GM18951 (cell line): ENCODE data around the gene MMP2.

Experiments
- POLR2A ChIP-seq: IDR thresholded peaks from 4 replicates; pipeline ENCODE4 v1.6.1; 2011; ENCODE audit warnings: mild to moderate bottlenecking; ENCODE audit not compliant: insufficient read length, insufficient read depth; ENCODE audit errors: extremely low read depth
- in situ Hi-C: fragments of 300-500 bp; cut with MboI; formaldehyde crosslinking; loops from one replicate; pipeline ENCODE4 v1.12.0; 2022; ENCODE audit warnings: low sequenced_read_pairs, mixed read lengths, inconsistent platforms; ENCODE audit not compliant: unreplicated experiment

MMP2 gene

DNA sequence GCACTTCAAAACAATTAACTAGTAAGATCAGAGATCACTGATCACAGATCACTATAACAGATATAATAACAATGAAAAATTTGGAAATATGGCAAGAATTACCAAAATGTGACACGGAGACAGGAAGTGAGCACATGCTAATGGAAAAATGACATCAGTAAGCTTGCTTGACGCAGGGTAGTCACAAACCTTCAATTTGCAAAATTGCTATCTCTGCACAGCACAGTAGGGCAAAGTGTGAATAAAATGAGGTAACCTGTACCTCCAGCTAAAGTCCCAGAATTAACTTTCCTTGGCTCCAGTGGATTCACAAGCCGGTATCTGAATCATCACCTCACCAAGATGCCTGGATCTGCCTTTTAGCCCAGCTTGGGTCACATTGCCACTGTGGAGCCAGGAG is 4.2 kb upstream of the MMP2 start:
- TF ChIP-seq POLR2A, result no peak
- in situ Hi-C loops, result no loop called here

DNA sequence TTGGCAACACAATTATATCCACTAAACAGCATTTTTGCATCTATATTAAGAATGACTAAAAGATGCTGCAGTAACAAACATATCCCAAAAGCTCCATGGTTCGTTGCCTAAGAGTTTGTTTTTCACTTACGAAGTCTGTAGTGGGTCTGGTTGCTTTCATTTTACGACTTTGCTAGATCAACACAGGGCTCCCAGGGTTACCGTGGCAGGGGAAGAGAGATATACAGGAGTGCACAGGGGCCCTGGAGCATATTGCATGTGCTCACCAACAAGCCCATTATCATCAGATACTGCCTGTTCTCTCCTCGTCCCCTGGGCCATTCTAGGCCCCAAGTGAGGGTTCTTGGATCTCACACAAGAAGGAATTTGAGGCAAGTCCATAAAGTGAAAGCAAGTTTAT is 3.1 kb upstream of the MMP2 start:
- in situ Hi-C loops, result no loop called here
- no peak for TF ChIP-seq POLR2A

DNA sequence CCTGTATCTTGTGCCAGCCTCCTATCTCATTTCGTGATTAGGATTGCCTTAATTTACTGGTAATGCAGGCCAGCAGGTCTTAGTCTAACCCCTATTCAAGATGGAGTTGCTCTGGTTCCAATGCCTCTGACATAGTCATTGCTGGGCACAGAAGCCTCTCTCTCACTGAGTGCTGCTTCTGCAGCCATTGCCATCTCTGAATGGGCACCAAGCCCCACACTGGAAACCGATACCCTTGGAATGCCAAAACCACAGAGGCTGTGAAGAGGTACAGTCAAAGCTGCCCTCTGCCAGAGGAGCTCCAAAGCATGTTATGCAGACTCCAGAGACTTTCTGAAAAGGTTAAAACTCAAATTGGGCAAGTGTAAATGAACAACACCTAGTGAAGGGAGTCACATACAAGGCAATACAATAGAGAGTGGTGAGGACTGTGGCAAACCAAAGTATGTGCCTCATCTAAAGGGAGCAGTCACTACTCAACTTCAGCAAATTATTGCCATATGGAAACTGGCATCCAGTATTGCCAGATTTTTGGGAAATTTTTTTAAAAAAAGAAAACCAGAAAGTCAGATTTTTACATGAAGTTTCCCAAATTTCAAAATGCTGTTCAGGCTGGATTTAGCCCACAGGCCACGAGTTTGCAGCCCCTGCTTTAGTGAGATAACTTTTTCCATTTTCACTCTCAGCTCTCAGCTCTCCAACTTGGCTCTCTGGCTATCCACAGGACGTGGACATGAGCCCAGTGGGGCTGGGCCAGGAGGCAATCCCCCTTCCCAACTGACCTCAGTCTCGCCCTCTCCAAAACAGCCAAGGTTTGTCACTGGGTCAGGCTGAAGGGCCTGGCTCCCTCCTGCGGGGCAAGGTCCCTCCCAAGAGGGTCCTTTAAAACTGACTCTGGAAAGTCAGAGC is 2.1 kb upstream of the MMP2 start:
- in situ Hi-C loops, result no loop called here
- TF ChIP-seq POLR2A, result no peak

DNA sequence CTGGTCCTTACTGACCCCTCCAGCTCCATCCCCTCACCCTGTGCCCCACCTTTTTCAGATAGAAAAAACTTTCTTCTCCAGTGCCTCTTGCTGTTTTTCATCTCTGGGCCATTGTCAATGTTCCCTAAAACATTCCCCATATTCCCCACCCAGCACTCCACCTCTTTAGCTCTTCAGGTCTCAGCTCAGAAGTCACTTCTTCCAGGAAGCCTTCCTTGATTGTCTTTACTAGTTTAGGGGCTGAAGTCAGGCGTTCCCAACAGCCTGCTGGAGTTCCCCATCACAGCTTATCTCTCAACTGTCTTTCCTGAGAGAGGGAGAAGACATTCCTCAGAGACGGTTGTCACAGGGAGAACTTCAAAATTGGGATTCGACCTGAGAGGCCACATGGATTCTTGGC is 1.3 kb upstream of the MMP2 start:
- in situ Hi-C loops, result no loop called here
- no peak for TF ChIP-seq POLR2A

DNA sequence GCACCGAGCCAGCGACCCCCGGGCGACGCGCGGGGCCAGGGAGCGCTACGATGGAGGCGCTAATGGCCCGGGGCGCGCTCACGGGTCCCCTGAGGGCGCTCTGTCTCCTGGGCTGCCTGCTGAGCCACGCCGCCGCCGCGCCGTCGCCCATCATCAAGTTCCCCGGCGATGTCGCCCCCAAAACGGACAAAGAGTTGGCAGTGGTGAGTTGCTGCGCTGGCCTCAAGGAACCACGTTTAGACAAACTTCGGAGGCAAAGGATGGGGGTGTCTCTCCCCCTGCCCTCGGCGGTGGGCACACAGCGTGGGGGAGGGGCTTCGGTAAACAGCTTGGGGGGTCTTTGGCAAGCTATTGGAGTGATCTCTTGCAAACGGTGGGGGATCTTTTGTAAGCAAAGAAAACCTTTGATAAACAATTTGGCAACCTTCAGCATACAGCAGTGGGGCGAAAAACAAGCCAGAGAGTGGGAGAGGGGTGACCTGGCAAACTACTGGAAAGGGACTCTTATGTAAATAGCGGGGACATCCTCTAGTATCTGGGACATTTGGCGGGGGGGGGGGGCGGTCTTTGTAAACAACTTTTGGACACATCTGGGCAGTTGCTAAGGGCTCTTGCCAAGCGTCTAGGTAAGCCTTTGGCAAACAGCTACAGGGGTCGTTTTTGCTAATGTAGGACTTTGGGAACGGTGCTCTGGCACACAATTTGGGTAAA is 587 bp downstream of the MMP2 start:
- in situ Hi-C loops, result no loop called here
- no peak for TF ChIP-seq POLR2A

DNA sequence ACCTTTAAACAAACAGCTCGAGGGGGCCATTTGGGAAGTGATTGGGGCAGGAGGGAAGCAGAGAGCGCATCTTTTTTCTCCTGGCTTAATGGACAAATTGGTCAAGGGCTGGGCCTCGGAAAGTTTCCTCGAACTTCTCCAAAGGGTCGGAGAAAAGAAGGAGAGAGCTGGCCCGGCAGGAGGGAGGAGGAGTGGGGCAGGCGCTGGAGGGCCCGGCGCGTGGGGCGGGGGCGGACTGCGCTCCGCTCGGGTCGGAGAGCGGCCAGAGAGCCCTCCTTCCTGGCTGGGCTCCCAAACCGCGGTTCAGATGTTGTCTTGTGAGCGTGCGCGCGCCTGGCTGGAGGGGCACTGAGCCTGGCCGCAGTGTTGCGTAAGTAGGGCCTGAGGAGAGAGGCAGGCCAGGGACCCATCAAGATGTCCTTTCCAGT is 1.2 kb downstream of the MMP2 start:
- in situ Hi-C loops, result no loop called here
- TF ChIP-seq POLR2A, result no peak

DNA sequence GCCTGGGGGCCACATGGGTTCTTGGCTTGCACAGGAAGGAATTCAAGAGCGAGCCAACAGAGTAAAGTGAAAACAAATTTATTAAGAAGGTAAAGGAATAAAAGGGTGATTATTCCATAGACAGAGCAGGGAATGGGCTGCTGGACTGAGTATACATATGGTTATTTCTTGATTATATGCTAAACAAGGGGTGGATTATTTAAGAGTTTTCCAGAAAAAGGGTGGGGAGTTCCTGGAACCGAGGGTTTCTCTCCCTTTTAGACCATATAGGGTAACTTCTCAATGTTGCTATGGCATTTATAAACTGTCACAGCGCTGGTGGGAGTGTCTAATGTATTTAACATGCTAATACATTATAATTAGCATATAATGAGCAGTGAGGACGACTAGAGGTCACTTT is 2.0 kb downstream of the MMP2 start:
- no peak for TF ChIP-seq POLR2A
- in situ Hi-C loops, result no loop called here

DNA sequence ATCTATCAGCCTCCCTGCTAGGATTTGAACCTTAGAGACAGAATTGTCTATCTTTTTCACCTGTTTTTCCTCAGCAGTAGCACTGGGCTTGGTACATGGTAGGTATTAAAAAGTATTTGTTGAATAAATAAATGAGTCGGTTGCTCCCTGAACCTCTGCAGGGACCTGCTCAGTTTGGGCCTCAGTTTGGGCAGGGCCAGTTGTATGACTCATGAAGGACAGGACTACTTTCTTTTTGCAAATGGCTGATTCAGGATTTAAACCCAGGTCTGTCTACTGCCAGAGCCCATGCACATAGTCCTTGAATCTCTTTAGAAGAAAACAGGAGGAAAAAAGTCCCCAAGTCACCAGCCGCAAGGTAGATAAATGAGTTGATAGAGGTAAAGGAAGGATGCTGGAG is 3.1 kb downstream of the MMP2 start:
- no peak for TF ChIP-seq POLR2A
- in situ Hi-C loops, result no loop called here

DNA sequence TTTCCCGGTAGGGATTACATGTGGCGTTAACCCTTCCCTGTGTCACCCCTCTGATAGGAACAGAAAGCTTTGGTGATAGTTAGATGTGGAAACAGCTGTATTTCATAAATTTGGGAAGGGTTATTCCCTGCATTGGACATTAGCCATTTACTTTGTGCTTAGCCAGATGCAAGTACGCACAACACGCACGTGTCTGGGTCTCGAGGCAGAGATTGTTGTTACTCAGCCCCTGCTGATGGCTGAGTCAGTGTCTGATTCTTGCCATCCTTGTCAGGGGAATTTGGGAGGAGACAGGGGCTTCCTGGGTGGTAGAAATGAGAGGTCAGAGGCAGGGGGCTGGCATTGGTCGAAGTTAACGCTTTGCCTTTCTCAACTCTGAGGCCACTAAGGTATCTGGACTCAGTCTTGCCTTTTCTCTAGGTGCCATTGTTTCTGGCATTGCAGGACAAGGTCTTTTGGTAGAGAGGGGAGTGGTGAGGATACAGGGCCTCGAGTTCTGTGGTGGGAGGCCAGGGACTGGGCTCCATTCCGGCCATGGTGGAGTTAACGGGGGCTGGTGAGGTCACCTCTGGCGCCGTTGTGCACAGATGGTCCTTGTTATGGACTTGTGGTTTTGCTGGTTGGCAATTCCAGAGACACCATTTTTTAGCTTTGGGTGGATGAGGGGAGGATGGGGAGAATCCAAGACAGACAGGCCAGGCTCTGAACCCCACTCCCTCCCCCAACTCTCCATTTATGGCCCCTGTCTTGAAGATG is 8.2 kb downstream of the MMP2 start:
- no peak for TF ChIP-seq POLR2A
- in situ Hi-C loops, result no loop called here

DNA sequence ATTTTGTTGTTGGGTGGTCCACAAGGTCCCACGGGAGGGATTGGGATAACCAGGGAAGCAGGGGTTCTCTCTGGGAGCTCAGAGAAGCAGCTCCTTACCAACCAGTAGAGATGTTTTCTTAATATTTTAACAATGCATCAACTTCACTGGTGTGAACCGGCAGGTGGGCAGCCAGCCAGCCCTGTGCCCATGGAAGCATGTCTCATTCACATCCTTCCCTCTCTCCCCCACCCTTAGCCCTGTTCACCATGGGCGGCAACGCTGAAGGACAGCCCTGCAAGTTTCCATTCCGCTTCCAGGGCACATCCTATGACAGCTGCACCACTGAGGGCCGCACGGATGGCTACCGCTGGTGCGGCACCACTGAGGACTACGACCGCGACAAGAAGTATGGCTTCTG is 9.3 kb downstream of the MMP2 start:
- in situ Hi-C loops, result no loop called here
- TF ChIP-seq POLR2A, result no peak

DNA sequence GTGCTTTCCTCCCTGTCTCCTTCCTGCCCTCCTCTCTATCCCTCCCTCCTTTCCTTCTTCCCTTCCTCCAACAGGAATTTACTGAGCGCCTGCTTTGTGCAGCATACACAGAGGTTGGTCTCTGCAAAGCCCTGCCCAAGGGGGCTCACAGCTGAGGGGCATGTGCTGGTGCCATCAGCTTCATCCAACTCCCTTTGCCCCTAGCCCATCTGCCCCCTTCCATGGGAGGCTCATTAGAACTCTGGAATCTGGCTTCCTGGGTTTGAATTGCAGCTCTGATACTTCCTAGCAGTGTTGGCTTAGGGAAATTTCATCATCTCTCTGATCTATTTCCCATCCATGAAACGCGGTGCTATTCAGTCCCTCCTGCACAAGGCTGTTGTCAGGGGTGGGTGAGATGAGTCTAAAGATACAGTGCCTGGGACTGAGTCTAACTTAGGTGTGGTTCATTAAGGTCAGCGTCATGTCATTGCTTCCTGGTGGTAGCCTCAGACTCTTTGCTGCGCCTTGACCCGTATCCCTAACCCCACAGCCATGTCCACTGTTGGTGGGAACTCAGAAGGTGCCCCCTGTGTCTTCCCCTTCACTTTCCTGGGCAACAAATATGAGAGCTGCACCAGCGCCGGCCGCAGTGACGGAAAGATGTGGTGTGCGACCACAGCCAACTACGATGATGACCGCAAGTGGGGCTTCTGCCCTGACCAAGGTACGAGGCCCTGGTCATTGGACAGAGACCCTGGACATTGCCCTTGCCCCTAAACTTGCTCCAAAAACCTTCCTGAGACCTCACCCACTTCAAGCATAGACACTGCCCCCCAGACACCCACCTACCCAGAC is 10.3 kb downstream of the MMP2 start:
- TF ChIP-seq POLR2A, result no peak
- in situ Hi-C loops, result no loop called here

DNA sequence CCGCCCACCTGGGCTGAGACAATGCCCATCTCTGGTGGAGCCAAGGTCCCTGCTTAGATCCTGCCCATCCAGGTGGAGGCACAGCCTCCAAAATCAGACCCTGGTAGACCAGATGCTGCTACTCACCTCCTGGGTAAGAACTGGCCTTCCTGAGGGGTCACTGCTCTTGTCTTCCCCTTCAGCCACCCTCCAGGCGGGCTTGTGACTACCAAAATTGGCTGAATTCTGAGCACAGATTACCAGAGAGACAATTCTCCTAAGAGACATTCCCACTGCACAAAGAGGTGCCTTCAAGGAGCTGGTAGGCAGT is 10.9 kb downstream of the MMP2 start:
- no peak for TF ChIP-seq POLR2A
- in situ Hi-C loops, result no loop called here

DNA sequence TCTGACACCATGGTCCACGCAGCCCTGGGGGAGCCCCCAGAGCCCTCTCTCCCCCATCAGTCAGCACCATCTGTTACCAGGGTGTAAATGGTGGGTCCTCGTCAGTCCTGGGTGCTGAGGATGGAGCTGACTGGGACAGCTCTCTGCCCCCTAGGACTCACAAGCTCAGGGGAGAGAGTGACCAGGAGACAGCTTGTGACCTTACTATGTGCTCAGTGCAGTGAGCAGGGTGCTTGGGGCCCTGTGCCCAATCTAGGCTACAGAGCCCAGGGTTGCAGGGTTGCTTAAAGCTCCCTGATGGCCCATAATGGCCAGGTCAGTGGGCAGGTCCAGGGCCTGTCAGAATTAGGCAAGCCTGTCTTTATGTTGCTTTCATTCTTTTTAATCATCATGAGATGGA is 11.3 kb downstream of the MMP2 start:
- in situ Hi-C loops, result no loop called here
- TF ChIP-seq POLR2A, result no peak
